GM10266 (cell line): ENCODE data around the gene E2F6.

Experiments
- DNase-seq: peaks from one replicate; pipeline ENCODE4 v3.0.0; 2012; ENCODE audit errors: extremely low spot score
- CTCF ChIP-seq: IDR thresholded peaks from 2 replicates; pipeline ENCODE4 v1.5.1; 2012; ENCODE audit warnings: mild to moderate bottlenecking, low read depth; ENCODE audit not compliant: control insufficient read depth, insufficient read depth; ENCODE audit errors: missing control alignments

The E2F6 gene

GRCh38 chr2:11416186-11416585 lies 49.8 kb downstream of the E2F6 start:
- TF ChIP-seq CTCF, result no peak
- no peak for DNase-seq

GRCh38 chr2:11414372-11415124 lies 51.4 kb downstream of the E2F6 start:
- no peak for DNase-seq
- TF ChIP-seq CTCF, result no peak

- no peak for TF ChIP-seq CTCF
- no peak for DNase-seq
Observed at GRCh38 chr2:11412449-11412810, 53.5 kb downstream of the E2F6 start.

- TF ChIP-seq CTCF, result peak; percentile 51
- DNase-seq, result no peak
Observed at GRCh38 chr2:11411768-11412448, 54.1 kb downstream of the E2F6 start.

GRCh38 chr2:11411244-11411643 lies 54.7 kb downstream of the E2F6 start:
- TF ChIP-seq CTCF, result no peak
- DNase-seq, result no peak

GRCh38 chr2:11410101-11410500 lies 55.9 kb downstream of the E2F6 start:
- TF ChIP-seq CTCF, result no peak
- DNase-seq, result no peak

GRCh38 chr2:11409572-11409959 lies 56.4 kb downstream of the E2F6 start:
- DNase-seq, result no peak
- TF ChIP-seq CTCF, result no peak
